Right lobe of liver (tissue), 6 donors: ENCODE results near the gene SLC9A2. TPM values are rescaled to one million over a fixed set of nuclear protein-coding genes. Genes with fewer than 3 reads are reported as not detected.

Source experiments
- ATAC-seq, 4 donors: fragments of 200-7000 bp; cut with Tn5 transposase; one replicate each; pipeline ENCODE4 v1.9.1; 2020; ENCODE audit warnings: mild to moderate bottlenecking in 4 of 4, moderate library complexity in 4 of 4
- DNase-seq, 3 donors: peaks; one replicate each; pipeline ENCODE4 v3.0.0-alpha.2; 2020
- H3K27ac ChIP-seq, 3 donors: fragments of 200-600 bp; one replicate each; pipeline ENCODE4 v1.8.0; 2022
- H3K27me3 ChIP-seq, 2 donors: fragments of 200-600 bp; one replicate each; pipeline ENCODE4 v1.8.0; 2022
- H3K36me3 ChIP-seq, 4 donors: fragments of 200-600 bp; sonication (generic) in 1 of 4; one replicate each; pipeline versions ENCODE4 v1.5.1 to v1.8.0; 2017 to 2022; ENCODE audit warnings: control low read depth in 1 of 4
- H3K4me1 ChIP-seq, 4 donors: fragments of 200-600 bp; sonication (generic) in 1 of 4; one replicate each; pipeline versions ENCODE4 v1.5.1 to v1.8.0; 2017 to 2022; ENCODE audit warnings: control low read depth in 1 of 4
- H3K4me3 ChIP-seq, 3 donors: fragments of 200-600 bp; one replicate each; pipeline ENCODE4 v1.8.0; 2022
- H3K9me3 ChIP-seq, 4 donors: fragments of 200-600 bp; sonication (generic) in 1 of 4; one replicate each; pipeline versions ENCODE4 v1.5.1 to v1.8.0; 2017 to 2022; ENCODE audit warnings: control low read depth in 1 of 4
- CTCF ChIP-seq, 4 donors: fragments of 200-600 bp in 3 of 4; fragments of 450-650 bp in 1 of 4; IDR thresholded peaks; one replicate each; pipeline versions ENCODE4 v1.5.1 to v1.8.0; 2016 to 2022; ENCODE audit warnings: antibody characterized with exemption in 4 of 4, mild to moderate bottlenecking in 2 of 4
- POLR2A ChIP-seq: fragments of 450-650 bp; IDR thresholded peaks from one replicate; pipeline ENCODE4 v1.6.1; 2017; ENCODE audit warnings: antibody characterized with exemption, mild to moderate bottlenecking
- WGBS: methylation state at CpG from one replicate; pipeline ENCODE4 v1.1.6; 2018; ENCODE audit warnings: low coverage, low lambda C conversion rate; ENCODE audit not compliant: insufficient coverage; ENCODE audit errors: missing lambda C conversion rate; 5-methylcytosine and 5-hydroxymethylcytosine counted together
- intact Hi-C, 2 donors: fragments of 100-400 bp; cut with DNase I; formaldehyde crosslinking; loops; one replicate each; pipeline versions ENCODE4 v1.11.2 to v1.14.1; 2022
- total RNA-seq, 6 experiments: library from RNA; depleted of rRNA in 2 of 6; stranded (reverse); fragments of >200 nt in 2 of 6; fragmentation: NEBNext Ultra II Directional in 3 of 6; extraction: Animal tissue kit (Norgen Biotek cat#: 25700) in 3 of 6; gene quantifications; one replicate each; pipeline versions ENCODE4 v1.1.0 to v1.2.4, GENCODE V29; 2016 to 2023
- donor health status: DM: no; HTN: yes; CAD: no.
- donor health status: DM: no; HTN: no; CAD: no.
- donor health status: DM: no; HTN: no; CAD: no.
- donor health status: DM: no; HTN: yes; CAD: no.
- donor health status: DM: no; HTN: yes; CAD: no.

The SLC9A2 gene
- total RNA-seq, 6 experiments from 2014 or later: 0.06 TPM; not detected in 5

GRCh38 chr2:102663381-102663780 is 44.0 kb downstream of the SLC9A2 start:
- Histone ChIP-seq H3K36me3 (no peaks in the 10 kb centered on the region), H3K9me3 (no peaks in the 10 kb centered on the region), H3K27ac (no peak overlapping the region), H3K4me1 (no peaks in the 10 kb centered on the region), H3K27me3 (no peaks in the 10 kb centered on the region), H3K4me3 (no peak overlapping the region)
- intact Hi-C loops: no loop called here
- WGBS: 32% methylated on average over 3 of the region's 3 CpGs
- TF ChIP-seq POLR2A (no peak), CTCF (IDR thresholded peaks at IDR 0.05) (no peak)
- ATAC-seq (no peak), DNase-seq (no peak)

- no peak for DNase-seq
- 68% methylated on average over 2 of the region's 2 CpGs for WGBS
Measured at GRCh38 chr2:102664471-102664909, 45.1 kb downstream of the SLC9A2 start.

GRCh38 chr2:102667072-102667471 is 47.7 kb downstream of the SLC9A2 start:
- Histone ChIP-seq H3K9me3 (no peaks in the 10 kb centered on the region), H3K4me1 (no peaks in the 10 kb centered on the region), H3K27ac (no peak overlapping the region), H3K36me3 (no peaks in the 10 kb centered on the region), H3K27me3 (no peaks in the 10 kb centered on the region), H3K4me3 (no peak overlapping the region)
- TF ChIP-seq POLR2A: no peak
- no peak for TF ChIP-seq CTCF (IDR thresholded peaks at IDR 0.05)
- WGBS: 47% methylated on average over 2 of the region's 2 CpGs
- DNase-seq (no peak), ATAC-seq (no peak)
- intact Hi-C loops: no loop called here

More at GRCh38 chr2:102664471-102664909, 45.1 kb downstream of the SLC9A2 start:
- Histone ChIP-seq H3K4me3 (no peak overlapping the region), H3K27ac (no peak overlapping the region), H3K27me3 (no peaks in the 10 kb centered on the region), H3K9me3 (no peaks in the 10 kb centered on the region), H3K36me3 (no peaks in the 10 kb centered on the region), H3K4me1 (no peaks in the 10 kb centered on the region)
- no peak for ATAC-seq
- intact Hi-C loops: no loop called here
- TF ChIP-seq CTCF (IDR thresholded peaks at IDR 0.05) (no peak), POLR2A (no peak)

- WGBS: 70% methylated on average over 3 of the region's 4 CpGs
- no peak overlapping the region for H3K27ac ChIP-seq
- intact Hi-C loops: no loop called here
- H3K4me3 ChIP-seq: no peak overlapping the region
- no peak for DNase-seq
- no peaks in the 10 kb centered on the region for H3K4me1 ChIP-seq
- H3K27me3 ChIP-seq: no peaks in the 10 kb centered on the region
- ATAC-seq: no peak
- H3K9me3 ChIP-seq: no peaks in the 10 kb centered on the region
- TF ChIP-seq POLR2A (no peak), CTCF (IDR thresholded peaks at IDR 0.05) (no peak)
- no peaks in the 10 kb centered on the region for H3K36me3 ChIP-seq
Measured at GRCh38 chr2:102668171-102668570, 48.8 kb downstream of the SLC9A2 start.

- intact Hi-C loops: no loop called here
- no peak for DNase-seq
- Histone ChIP-seq H3K36me3 (no peaks in the 10 kb centered on the region), H3K9me3 (no peaks in the 10 kb centered on the region), H3K4me3 (no peak overlapping the region), H3K27ac (no peak overlapping the region), H3K27me3 (no peaks in the 10 kb centered on the region), H3K4me1 (no peaks in the 10 kb centered on the region)
- WGBS: 83% methylated on average over 1 of the region's 1 CpG
- ATAC-seq: no peak
- TF ChIP-seq POLR2A (no peak), CTCF (IDR thresholded peaks at IDR 0.05) (no peak)
Measured at GRCh38 chr2:102669401-102669800, 50.0 kb downstream of the SLC9A2 start.
